Smooth muscle cell (in vitro differentiated cells): ENCODE results near the gene CTPS2. TPM values are rescaled to one million over a fixed set of nuclear protein-coding genes. Genes with fewer than 3 reads are reported as not detected.

ENCODE experiments used
- DNase-seq: peaks from one replicate; lab custom pipeline; 2025; ENCODE audit not compliant: unreplicated experiment; lab: John Stamatoyannopoulos, UW
- H2AFZ ChIP-seq: fragments of 200-600 bp; sonication (generic); 2 replicates; pipeline ENCODE4 v1.6.0; 2016; ENCODE audit warnings: antibody characterized with exemption, low read depth, mild to moderate bottlenecking
- H3F3A ChIP-seq: fragments of 200-600 bp; sonication (generic); 2 replicates; pipeline ENCODE4 v1.6.0; 2017; ENCODE audit warnings: antibody characterized with exemption, low read depth
- H3K27ac ChIP-seq: fragments of 200-600 bp; sonication (generic); 2 replicates; pipeline ENCODE4 v1.5.1; 2016; ENCODE audit warnings: low read depth, mild to moderate bottlenecking
- H3K27me3 ChIP-seq: fragments of 200-600 bp; sonication (generic); 2 replicates; pipeline ENCODE4 v1.6.1; 2016; ENCODE audit warnings: low read depth, mild to moderate bottlenecking
- H3K36me3 ChIP-seq: fragments of 200-600 bp; sonication (generic); 2 replicates; pipeline ENCODE4 v1.5.1; 2016; ENCODE audit warnings: low read depth
- H3K4me1 ChIP-seq: fragments of 200-600 bp; sonication (generic); 2 replicates; pipeline ENCODE4 v1.5.1; 2016; ENCODE audit warnings: low read depth
- H3K4me2 ChIP-seq: fragments of 200-600 bp; sonication (generic); 2 replicates; pipeline ENCODE4 v1.6.0; 2016; ENCODE audit warnings: mild to moderate bottlenecking
- H3K4me3 ChIP-seq: fragments of 200-600 bp; sonication (generic); 2 replicates; pipeline ENCODE4 v1.5.1; 2016; ENCODE audit warnings: mild to moderate bottlenecking
- H3K79me2 ChIP-seq: fragments of 200-600 bp; sonication (generic); 2 replicates; pipeline ENCODE4 v1.6.0; 2016; ENCODE audit warnings: low read depth, mild to moderate bottlenecking
- H3K9ac ChIP-seq: fragments of 200-600 bp; sonication (generic); 2 replicates; pipeline ENCODE4 v1.6.0; 2016; ENCODE audit warnings: low read depth
- H3K9me3 ChIP-seq: fragments of 200-600 bp; sonication (generic); replicated peaks from 2 replicates; pipeline ENCODE4 v1.5.1; 2016; ENCODE audit warnings: low read depth
- H4K20me1 ChIP-seq: fragments of 200-600 bp; sonication (generic); 2 replicates; pipeline ENCODE4 v1.6.0; 2016; ENCODE audit warnings: low read depth
- WGBS: methylation state at CpG from one replicate; pipeline ENCODE4 v1.1.7; 2016; ENCODE audit warnings: low lambda C conversion rate; 5-methylcytosine and 5-hydroxymethylcytosine counted together
- polyA plus RNA-seq: library from polyadenylated mRNA; unstranded; fragments of >200 nt; fragmentation: Nextera tagmentation; extraction: Ambion mirVana; gene quantifications from 2 replicates; pipeline ENCODE4 v1.2.1, GENCODE V29; 2016
- total RNA-seq: library from RNA; depleted of rRNA; stranded (reverse); fragments of >200 nt; gene quantifications from 2 replicates; pipeline ENCODE4 v1.2.3, GENCODE V29; 2014
- TF ChIP-seq, protein P1 (sequence below): fragments of 200-600 bp; sonication (generic); IDR thresholded peaks from 2 replicates; pipeline ENCODE4 v1.5.1; 2017; ENCODE audit warnings: borderline replicate concordance, mild to moderate bottlenecking, antibody characterized with exemption; ENCODE audit not compliant: insufficient read depth, poor library complexity, severe bottlenecking

Gene CTPS2
- total and polyA plus RNA-seq, 2 experiments from 2014 or later, result 19.4 to 37.1 TPM

DNA sequence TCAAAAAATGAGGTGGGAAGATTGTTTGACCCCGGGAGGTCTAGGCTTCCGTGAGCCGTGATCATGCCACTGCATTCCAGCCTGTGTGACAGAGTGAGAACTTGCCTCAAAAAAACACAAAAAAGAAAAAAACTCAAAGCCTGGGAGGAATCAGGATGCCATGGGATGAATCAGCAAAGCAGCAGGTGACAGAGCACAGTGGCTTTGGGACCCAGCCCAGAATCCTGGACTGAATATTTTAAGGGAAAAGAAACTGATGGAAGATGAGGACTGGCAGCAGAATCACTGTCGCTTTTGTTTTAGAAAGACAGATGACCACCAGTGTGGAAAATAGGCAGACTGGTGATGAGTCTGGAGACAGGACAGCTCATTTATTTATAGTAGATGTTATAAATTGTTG is 45.9 kb downstream of the CTPS2 start:
- Histone ChIP-seq H3K27ac (no peak overlapping the region), H3K4me3 (no peak overlapping the region)

GRCh38 chrX:16665089-16665488 is 47.4 kb downstream of the CTPS2 start:
- 61% methylated on average over 2 of the region's 2 CpGs for WGBS
- H3K4me1 ChIP-seq, result no peaks in the 10 kb centered on the region
- H3K36me3 ChIP-seq, result peaks cover 4% of the 10 kb centered on the region
- no peaks in the 10 kb centered on the region for H3K79me2 ChIP-seq
- no peaks in the 10 kb centered on the region for H3F3A ChIP-seq
- H3K27ac ChIP-seq, result no peak overlapping the region
- H3K9ac ChIP-seq, result no peak overlapping the region
- DNase-seq, result no peak
- H3K4me3 ChIP-seq, result no peak overlapping the region
- no peak overlapping the region for H2AFZ ChIP-seq
- H3K4me2 ChIP-seq, result no peak overlapping the region
- no peaks in the 10 kb centered on the region for H4K20me1 ChIP-seq
- H3K27me3 ChIP-seq, result no peaks in the 10 kb centered on the region
- TF ChIP-seq, protein P1, sequence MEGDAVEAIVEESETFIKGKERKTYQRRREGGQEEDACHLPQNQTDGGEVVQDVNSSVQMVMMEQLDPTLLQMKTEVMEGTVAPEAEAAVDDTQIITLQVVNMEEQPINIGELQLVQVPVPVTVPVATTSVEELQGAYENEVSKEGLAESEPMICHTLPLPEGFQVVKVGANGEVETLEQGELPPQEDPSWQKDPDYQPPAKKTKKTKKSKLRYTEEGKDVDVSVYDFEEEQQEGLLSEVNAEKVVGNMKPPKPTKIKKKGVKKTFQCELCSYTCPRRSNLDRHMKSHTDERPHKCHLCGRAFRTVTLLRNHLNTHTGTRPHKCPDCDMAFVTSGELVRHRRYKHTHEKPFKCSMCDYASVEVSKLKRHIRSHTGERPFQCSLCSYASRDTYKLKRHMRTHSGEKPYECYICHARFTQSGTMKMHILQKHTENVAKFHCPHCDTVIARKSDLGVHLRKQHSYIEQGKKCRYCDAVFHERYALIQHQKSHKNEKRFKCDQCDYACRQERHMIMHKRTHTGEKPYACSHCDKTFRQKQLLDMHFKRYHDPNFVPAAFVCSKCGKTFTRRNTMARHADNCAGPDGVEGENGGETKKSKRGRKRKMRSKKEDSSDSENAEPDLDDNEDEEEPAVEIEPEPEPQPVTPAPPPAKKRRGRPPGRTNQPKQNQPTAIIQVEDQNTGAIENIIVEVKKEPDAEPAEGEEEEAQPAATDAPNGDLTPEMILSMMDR, result no peak
- no peaks in the 10 kb centered on the region for H3K9me3 ChIP-seq

More for the DNA sequence above, 45.9 kb downstream of the CTPS2 start:
- H3K9ac ChIP-seq, result no peak overlapping the region
- TF ChIP-seq, protein P1, result no peak
- no peaks in the 10 kb centered on the region for H3K4me1 ChIP-seq
- DNase-seq, result no peak
- no peaks in the 10 kb centered on the region for H3K27me3 ChIP-seq
- 82% methylated on average over 4 of the region's 4 CpGs for WGBS
- H3K4me2 ChIP-seq, result no peak overlapping the region
- no peaks in the 10 kb centered on the region for H4K20me1 ChIP-seq
- H3K36me3 ChIP-seq, result peaks cover 4% of the 10 kb centered on the region
- no peak overlapping the region for H2AFZ ChIP-seq
- H3F3A ChIP-seq, result no peaks in the 10 kb centered on the region
- H3K79me2 ChIP-seq, result no peaks in the 10 kb centered on the region
- no peaks in the 10 kb centered on the region for H3K9me3 ChIP-seq

- Histone ChIP-seq H3K9me3 (no peaks in the 10 kb centered on the region), H3K4me2 (no peak overlapping the region), H3K9ac (no peak overlapping the region), H2AFZ (no peak overlapping the region), H3K27ac (no peak overlapping the region), H3K36me3 (peaks cover 4% of the 10 kb centered on the region), H3K4me1 (no peaks in the 10 kb centered on the region), H3K27me3 (no peaks in the 10 kb centered on the region), H3K79me2 (no peaks in the 10 kb centered on the region), H3K4me3 (no peak overlapping the region), H4K20me1 (no peaks in the 10 kb centered on the region), H3F3A (no peaks in the 10 kb centered on the region)
- 91% methylated on average over 2 of the region's 2 CpGs for WGBS
- DNase-seq, result no peak
- TF ChIP-seq, protein P1, result no peak
These were observed 47.8 kb downstream of the CTPS2 start for GRCh38 chrX:16664626-16665025.

GRCh38 chrX:16664074-16664473 is 48.4 kb downstream of the CTPS2 start:
- Histone ChIP-seq H3F3A (no peaks in the 10 kb centered on the region), H3K27ac (no peak overlapping the region), H3K27me3 (no peaks in the 10 kb centered on the region), H3K9ac (no peak overlapping the region), H3K4me1 (no peaks in the 10 kb centered on the region), H3K4me2 (no peak overlapping the region), H3K4me3 (no peak overlapping the region), H4K20me1 (no peaks in the 10 kb centered on the region), H3K79me2 (no peaks in the 10 kb centered on the region), H3K9me3 (no peaks in the 10 kb centered on the region), H2AFZ (no peak overlapping the region), H3K36me3 (peaks cover 4% of the 10 kb centered on the region)
- no peak for DNase-seq
- TF ChIP-seq, protein P1, result no peak
- 91% methylated on average over 5 of the region's 5 CpGs for WGBS
